Inferior parietal cortex (tissue), 1 donor: ENCODE results near the gene SH3RF3.

Experiments
- DNase-seq: peaks from one replicate; pipeline ENCODE4 v3.0.0-alpha.2; 2016; ENCODE audit errors: extremely low spot score

The SH3RF3 gene

DNA sequence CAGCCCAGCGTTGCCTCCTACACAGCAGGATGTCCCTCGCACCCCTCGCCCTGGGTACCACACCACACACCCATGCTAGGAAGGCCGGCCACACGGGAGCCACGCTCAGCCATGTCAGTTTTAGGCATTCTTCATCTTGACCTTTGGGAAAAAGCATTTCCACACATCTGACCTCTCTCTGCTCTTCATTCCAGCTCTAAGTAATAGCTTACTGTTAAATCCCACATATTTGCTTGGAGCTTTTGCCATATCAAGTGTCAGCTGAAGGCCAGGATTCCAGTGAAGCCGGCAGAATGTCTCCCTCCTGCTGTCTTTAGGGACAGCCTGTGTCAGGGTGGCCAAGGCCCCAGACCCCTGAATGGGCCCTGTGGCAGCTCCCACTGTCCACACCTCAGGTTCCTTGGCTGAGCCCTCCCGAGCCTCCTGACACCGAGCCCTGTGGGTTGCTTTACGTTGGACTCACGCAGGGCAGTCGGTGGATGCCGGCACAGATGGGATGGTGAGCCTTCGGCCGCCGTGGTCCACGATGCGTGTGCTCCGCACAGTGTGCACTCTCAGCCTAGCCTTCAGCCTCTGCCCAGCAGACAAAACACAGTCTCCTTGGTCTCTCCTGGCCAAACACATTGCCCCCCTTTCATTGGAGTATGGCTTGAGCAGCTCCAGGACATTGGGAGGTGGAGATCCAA is 282.8 kb downstream of the SH3RF3 start:
- no peak for DNase-seq

- no peak for DNase-seq
These were observed 286.6 kb downstream of the SH3RF3 start for GRCh38 chr2:109415581-109416013.

GRCh38 chr2:109417701-109418335 is 288.8 kb downstream of the SH3RF3 start:
- DNase-seq = no peak

GRCh38 chr2:109418716-109419115 is 289.7 kb downstream of the SH3RF3 start:
- DNase-seq = no peak

DNA sequence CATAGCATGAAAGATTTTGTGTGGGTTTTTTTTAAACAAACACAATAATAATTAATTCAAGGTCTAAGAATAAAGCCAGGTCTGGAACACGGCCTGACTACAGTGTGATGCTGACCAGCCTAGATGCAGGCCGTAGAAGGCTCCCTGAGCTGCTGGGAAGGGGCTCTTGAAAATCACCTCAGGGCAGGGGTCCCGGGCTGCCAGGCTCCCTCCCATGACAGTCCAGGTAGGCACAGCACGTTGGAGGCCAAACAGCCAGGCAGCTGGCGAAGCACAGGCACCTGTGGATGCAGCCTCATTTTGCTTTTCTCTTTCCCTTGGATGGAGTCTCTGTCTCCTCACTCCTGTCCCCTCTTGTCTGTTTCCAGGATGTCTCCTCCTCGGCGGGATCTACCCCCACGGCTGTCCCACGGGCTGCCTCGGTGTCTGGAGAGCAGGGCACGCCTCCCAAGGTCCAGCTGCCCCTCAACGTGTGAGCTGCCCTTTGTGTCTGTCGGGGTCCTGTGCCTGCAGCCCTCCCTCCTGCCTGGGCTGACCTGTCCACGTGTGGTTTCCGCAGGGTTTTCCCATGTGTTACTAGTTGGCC is 290.3 kb downstream of the SH3RF3 start:
- DNase-seq = no peak

GRCh38 chr2:109419960-109420370 is 291.0 kb downstream of the SH3RF3 start:
- DNase-seq = peak; percentile 44

- no peak for DNase-seq
These were observed 292.1 kb downstream of the SH3RF3 start for GRCh38 chr2:109421101-109421500.

DNA sequence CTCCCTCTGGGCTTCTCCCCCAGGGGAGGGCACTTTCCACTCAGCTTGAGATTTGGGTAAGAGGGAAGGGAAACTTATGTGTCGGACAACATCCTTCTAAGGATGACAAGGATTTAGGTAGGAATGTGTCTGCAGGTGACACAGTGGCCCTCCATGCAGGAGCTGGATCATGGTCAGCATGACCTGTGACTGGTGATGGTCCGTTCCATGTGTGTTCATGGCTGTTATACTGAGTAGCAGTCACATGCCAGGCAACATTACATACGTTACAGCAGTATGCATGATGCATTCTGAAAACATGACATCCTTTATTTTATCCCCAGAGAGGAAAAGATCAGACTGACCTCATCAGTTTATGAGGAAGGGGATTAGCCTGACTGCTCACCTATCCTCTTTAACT is 292.6 kb downstream of the SH3RF3 start:
- DNase-seq = no peak

DNA sequence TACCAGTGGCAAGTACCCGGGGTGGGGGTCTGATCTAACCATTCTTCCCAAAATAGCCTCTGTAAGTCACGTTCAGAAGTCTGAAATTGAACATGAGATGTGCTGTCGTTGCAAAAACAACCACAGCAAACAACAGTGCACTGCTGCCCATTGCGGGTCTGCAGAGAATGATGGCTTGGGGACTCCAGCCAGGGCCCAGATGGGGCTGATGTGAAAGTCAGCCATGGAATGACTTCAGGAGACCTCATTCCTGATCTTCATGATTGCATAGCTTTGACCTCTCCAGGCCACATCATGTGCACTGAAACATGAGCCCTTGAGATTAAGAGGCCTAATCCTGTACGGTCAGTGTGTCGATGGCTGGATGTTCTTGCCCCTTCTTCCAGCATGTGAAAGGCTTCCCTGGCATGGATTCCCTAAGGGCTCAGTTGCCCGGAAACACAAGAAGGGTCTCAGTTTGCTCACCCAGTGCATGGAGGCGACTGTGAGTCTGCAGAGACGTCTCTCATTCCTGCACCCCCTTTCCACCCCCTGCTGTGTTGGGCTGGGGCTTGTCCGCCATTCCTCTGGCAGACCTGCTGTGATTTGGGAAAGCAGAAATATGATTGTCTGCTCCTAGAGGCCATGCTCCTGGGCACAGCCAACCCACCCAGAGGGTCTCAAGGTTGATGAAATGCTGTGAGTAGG is 293.2 kb downstream of the SH3RF3 start:
- DNase-seq = no peak

DNA sequence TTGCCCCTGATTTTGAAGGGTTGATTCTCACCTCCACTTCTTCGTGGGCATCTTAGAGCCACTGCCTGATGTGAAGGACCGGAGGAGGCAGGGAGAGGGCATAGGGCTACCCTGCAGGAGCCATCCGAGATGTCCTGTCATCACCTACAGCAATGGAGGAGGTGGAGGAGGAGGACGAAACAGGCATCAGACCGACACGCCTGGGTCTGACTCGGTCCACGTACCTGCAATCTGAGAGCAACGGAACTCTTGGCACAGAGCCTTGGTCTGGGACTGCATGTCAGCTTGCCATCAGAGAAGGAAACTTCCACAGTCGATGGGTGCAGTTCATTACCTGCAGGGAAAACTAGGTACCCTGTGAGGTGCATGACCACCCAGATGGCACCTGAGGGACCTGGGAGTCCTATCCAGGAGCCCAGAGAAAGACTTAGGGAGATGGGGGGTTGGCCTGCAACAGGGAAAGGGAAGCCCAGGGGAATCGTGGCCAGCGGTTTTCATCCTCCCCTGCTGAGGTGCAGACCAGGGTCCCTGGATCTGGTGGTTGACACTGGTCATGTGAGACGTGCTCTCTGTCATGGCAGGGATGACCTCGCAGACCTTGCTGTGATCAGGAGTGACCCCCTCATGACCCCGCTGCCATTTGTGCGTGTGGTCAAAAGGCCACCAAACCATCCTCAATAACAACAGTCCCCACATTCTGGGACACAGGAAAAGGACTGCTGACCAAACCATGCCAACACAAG is 293.9 kb downstream of the SH3RF3 start:
- no peak for DNase-seq

- DNase-seq = no peak
These were observed 294.8 kb downstream of the SH3RF3 start for GRCh38 chr2:109423556-109424359.

- no peak for DNase-seq
These were observed 296.4 kb downstream of the SH3RF3 start for GRCh38 chr2:109425411-109425810.

DNA sequence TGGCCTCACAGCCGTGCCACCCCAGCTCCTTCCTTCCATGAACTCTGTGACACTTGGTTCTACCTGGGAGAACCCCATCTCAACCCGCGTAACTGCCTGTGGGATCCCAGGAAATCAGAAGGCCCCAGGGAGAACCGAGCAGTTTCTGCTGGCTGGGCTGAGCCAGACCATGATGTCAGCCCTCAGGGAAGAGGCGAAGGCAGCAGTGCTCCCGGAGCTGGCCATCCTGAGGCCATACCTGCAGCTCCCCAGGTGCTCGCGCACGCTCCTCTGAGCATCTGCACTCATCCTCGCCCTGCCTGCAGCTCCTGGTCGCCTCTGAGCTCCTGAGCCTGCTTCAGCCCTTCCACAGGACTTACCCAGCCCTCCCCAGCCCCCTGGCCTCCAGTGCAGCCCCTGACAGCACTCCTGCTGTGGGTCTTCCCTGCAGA is 298.7 kb downstream of the SH3RF3 start:
- DNase-seq = no peak

- no peak for DNase-seq
These were observed 299.3 kb downstream of the SH3RF3 start for GRCh38 chr2:109428281-109428680.

DNA sequence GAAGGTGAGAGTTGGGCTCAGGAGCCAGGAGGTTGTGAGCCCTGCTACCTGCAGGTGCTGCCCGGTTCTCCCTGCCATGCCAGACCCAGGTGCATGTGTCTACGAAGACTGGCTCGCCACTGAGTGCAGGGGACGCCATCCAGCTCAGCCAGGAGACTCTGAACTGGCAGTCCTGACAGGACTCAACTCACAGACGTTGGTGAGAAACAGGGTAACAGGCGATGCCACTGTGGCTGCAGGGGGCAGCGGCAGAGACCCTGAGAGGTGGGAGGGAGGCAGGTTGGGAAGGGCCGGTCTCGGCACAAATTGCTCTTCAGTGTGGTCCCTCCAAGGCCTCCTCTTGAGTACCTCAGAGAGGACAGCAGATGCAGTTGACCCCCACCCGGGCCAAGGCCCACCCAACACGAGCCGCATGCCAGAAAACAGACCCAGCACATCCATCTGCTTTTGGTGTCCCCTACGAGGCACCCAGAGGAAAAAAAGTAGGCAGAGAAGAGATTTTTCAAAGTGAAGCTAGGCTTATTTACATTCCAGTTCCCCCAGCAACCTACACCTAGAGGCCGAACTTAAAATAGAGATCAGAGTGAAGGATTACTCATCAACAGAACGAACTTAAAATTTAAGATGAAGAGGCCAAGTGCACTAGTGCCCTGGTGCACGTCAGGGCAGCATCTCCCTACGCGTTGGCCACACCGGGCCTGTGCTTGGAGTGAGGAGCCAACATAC is 300.0 kb downstream of the SH3RF3 start:
- DNase-seq = no peak

DNA sequence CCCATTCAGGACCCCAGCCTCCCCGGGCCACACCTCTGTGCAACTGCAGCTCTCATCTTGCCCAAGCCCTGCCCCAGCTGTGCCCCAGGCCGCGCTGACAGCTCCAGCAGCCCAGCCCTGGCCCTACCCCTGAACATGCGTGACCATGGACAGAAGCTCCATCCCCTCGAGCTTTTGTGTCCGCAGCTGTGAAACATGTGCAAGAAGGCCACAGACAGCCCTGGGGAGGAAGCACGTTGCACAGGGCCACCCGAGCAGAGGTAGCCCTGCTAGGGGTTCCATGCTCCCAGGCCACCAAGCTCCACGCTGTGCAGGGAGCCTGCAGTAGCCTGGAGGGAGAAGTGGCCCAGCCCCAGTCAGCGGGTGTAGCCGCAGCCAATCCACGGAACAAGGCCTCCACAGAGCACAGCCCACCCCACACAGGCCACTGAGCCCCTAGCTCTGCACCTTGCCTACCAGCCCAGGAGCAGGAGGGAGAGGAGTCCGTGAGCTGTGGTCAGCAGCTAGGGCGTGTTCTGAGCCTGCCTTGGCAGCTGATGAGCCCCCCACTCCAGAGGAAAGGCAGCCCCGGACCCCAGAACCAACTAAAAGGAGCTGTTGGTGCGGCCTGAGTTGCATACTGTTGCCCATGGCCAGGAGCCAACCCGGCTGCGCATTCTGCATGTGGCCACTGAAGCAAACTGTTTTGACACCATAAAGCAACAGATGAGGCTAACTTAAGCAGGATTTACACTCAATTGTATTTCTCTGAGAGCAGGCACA is 300.7 kb downstream of the SH3RF3 start:
- DNase-seq = no peak

- DNase-seq = no peak
These were observed 301.3 kb downstream of the SH3RF3 start for GRCh38 chr2:109430329-109430636.

DNA sequence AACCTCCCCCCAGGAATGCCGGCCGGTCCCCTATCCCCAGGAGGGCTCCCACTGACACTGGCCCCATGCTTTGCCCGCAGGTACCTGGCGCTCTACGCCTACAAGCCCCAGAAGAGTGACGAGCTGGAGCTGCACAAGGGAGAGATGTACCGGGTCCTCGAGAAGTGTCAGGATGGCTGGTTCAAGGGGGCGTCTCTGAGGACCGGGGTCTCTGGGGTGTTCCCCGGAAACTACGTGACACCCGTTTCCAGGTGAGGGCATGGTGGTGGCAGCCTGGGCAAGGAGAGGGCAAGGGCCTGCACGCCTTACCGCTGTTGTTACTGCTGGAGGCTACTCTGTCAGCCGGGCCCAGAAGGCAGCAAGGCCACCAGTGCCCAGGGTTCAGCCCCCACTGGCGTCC is 303.4 kb downstream of the SH3RF3 start:
- DNase-seq = no peak

GRCh38 chr2:109433486-109433885 is 304.5 kb downstream of the SH3RF3 start:
- no peak for DNase-seq

- no peak for DNase-seq
These were observed 304.9 kb downstream of the SH3RF3 start for GRCh38 chr2:109433926-109434325.
